Gastrocnemius medialis (tissue), 4 donors: ENCODE results near the gene PYGB. TPM values are rescaled to one million over a fixed set of nuclear protein-coding genes. Genes with fewer than 3 reads are reported as not detected.

ENCODE experiments used
- ATAC-seq, 2 donors: fragments of 150-250 bp; one replicate each; pipeline ENCODE4 v1.9.1; 2016
- DNase-seq, 2 donors: peaks; one replicate each; pipeline ENCODE4 v3.0.0-alpha.2; 2019
- H3K27ac ChIP-seq, 4 donors: fragments of 200-600 bp; sonication (generic); 1 replicate in 1 of 4; 2 replicates in 3 of 4; pipeline ENCODE4 v1.5.1; 2016 to 2018; ENCODE audit warnings: mild to moderate bottlenecking in 2 of 4, moderate library complexity in 1 of 4
- H3K27me3 ChIP-seq, 3 donors: fragments of 200-600 bp; sonication (generic) in 2 of 3; 1 replicate in 1 of 3; 2 replicates in 2 of 3; pipeline versions ENCODE4 v1.5.1 to v1.6.0; 2016 to 2019; ENCODE audit warnings: mild to moderate bottlenecking in 1 of 3, moderate library complexity in 1 of 3
- H3K36me3 ChIP-seq, 2 donors: fragments of 200-600 bp; sonication (generic) in 1 of 2; one replicate each; pipeline ENCODE4 v1.5.1; 2017 to 2018
- H3K4me1 ChIP-seq, 2 donors: fragments of 200-600 bp; sonication (generic) in 1 of 2; one replicate each; pipeline ENCODE4 v1.5.1; 2016 to 2017; ENCODE audit warnings: mild to moderate bottlenecking in 2 of 2
- H3K4me3 ChIP-seq, 4 donors: fragments of 200-600 bp; sonication (generic) in 3 of 4; 1 replicate in 1 of 4; 2 replicates in 3 of 4; pipeline ENCODE4 v1.5.1; 2016 to 2019; ENCODE audit warnings: mild to moderate bottlenecking in 2 of 4
- H3K9me3 ChIP-seq, 3 donors: fragments of 200-600 bp; sonication (generic) in 2 of 3; 1 replicate in 1 of 3; 2 replicates in 2 of 3; pipeline ENCODE4 v1.5.1; 2016 to 2019
- CTCF ChIP-seq, 5 experiments: fragments of 450-650 bp in 3 of 5; fragments of 200-600 bp in 2 of 5; sonication (generic) in 2 of 5; IDR thresholded peaks in 4 of 5; conservative IDR thresholded peaks in 1 of 5; 1 replicate in 4 of 5; 2 replicates in 1 of 5; pipeline ENCODE4 v1.5.1; 2016 to 2019; ENCODE audit warnings: antibody characterized with exemption in 5 of 5, mild to moderate bottlenecking in 3 of 5, moderate library complexity in 3 of 5
- POLR2A ChIP-seq, 2 donors: fragments of 450-650 bp; IDR thresholded peaks; one replicate each; pipeline ENCODE4 v1.6.1; 2017; ENCODE audit warnings: antibody characterized with exemption in 2 of 2, mild to moderate bottlenecking in 2 of 2, moderate library complexity in 2 of 2
- in situ Hi-C, 4 donors: fragments of 200-750 bp; cut with MboI; loops; one replicate each; pipeline versions ENCODE4 v1.15.0 to v1.8.0; 2017; ENCODE audit warnings: low sequenced_read_pairs in 4 of 4
- intact Hi-C: fragments of 100-400 bp; cut with DNase I; formaldehyde crosslinking; loops from one replicate; pipeline ENCODE4 v1.15.1; 2023; ENCODE audit warnings: low total_unique reads
- total RNA-seq, 4 donors: library from RNA; depleted of rRNA; stranded (reverse); fragments of >200 nt; gene quantifications; one replicate each; pipeline versions ENCODE4 v1.1.0 to v1.2.3, GENCODE V29; 2016

Gene PYGB
- total RNA-seq, 4 donors from 2014 or later: 13.6 to 50.7 (median 27.0) TPM

- no peak for ATAC-seq
- TF ChIP-seq POLR2A (IDR thresholded peaks at IDR 0.05): no peak
- TF ChIP-seq CTCF (IDR thresholded peaks at IDR 0.05 in 4 of 5, conservative IDR thresholded peaks at IDR 0.05 in 1 of 5): no peak
Observed at GRCh38 chr20:25283221-25283951, 35.5 kb downstream of the PYGB start.

GRCh38 chr20:25284131-25284601 lies 36.3 kb downstream of the PYGB start:
- TF ChIP-seq POLR2A (IDR thresholded peaks at IDR 0.05) (no peak), CTCF (IDR thresholded peaks at IDR 0.05 in 4 of 5, conservative IDR thresholded peaks at IDR 0.05 in 1 of 5) (no peak)
- DNase-seq: no peak
- ATAC-seq: no peak
- Histone ChIP-seq H3K27me3 (no peaks in the 10 kb centered on the region), H3K9me3 (no peaks in the 10 kb centered on the region), H3K36me3 (peaks cover 0 to 58% of the 10 kb centered on the region in 2 donors), H3K27ac (no peak overlapping the region), H3K4me1 (no peaks in the 10 kb centered on the region), H3K4me3 (no peak overlapping the region)
- in situ Hi-C loops (loop anchor here in 1 of 4 donors (25.0 kb wide), 2 partner anchors 97 to 297 kb away; partner anchors contain the start of genes APMAP and ENTPD6), intact Hi-C loops (no loop called here)

More at GRCh38 chr20:25283221-25283951, 35.5 kb downstream of the PYGB start:
- Histone ChIP-seq H3K27ac (no peak overlapping the region), H3K36me3 (peaks cover 0 to 58% of the 10 kb centered on the region in 2 donors), H3K4me3 (no peak overlapping the region), H3K4me1 (no peaks in the 10 kb centered on the region), H3K27me3 (no peaks in the 10 kb centered on the region), H3K9me3 (no peaks in the 10 kb centered on the region)
- in situ Hi-C loops: loop anchor here in 1 of 4 donors (25.0 kb wide), 2 partner anchors 96 to 296 kb away; partner anchors contain the start of genes APMAP and ENTPD6
- intact Hi-C loops: no loop called here
- DNase-seq: peak; percentile 1 to 10

GRCh38 chr20:25285091-25285647 lies 37.3 kb downstream of the PYGB start:
- H3K4me3 ChIP-seq: no peak overlapping the region
- no peaks in the 10 kb centered on the region for H3K27me3 ChIP-seq
- peaks cover 0 to 53% of the 10 kb centered on the region in 2 donors for H3K36me3 ChIP-seq
- DNase-seq: peak in 1 of 2 donors; percentile 19
- no peaks in the 10 kb centered on the region for H3K9me3 ChIP-seq
- TF ChIP-seq CTCF (IDR thresholded peaks at IDR 0.05 in 4 of 5, conservative IDR thresholded peaks at IDR 0.05 in 1 of 5) (no peak), POLR2A (IDR thresholded peaks at IDR 0.05) (no peak)
- in situ Hi-C loops: loop anchor here in 1 of 4 donors (25.0 kb wide), 2 partner anchors 98 to 298 kb away; partner anchors contain the start of genes APMAP and ENTPD6
- intact Hi-C loops: no loop called here
- no peaks in the 10 kb centered on the region for H3K4me1 ChIP-seq
- no peak for ATAC-seq
- H3K27ac ChIP-seq: no peak overlapping the region

GRCh38 chr20:25285856-25286798 lies 38.2 kb downstream of the PYGB start:
- H3K9me3 ChIP-seq: no peaks in the 10 kb centered on the region
- H3K4me1 ChIP-seq: no peaks in the 10 kb centered on the region
- H3K27me3 ChIP-seq: no peaks in the 10 kb centered on the region
- peak in 1 of 2 donors; percentile 9 for DNase-seq
- peaks cover 0 to 55% of the 10 kb centered on the region in 2 donors for H3K36me3 ChIP-seq
- no peak for TF ChIP-seq POLR2A (IDR thresholded peaks at IDR 0.05)
- no peak for TF ChIP-seq CTCF (IDR thresholded peaks at IDR 0.05 in 4 of 5, conservative IDR thresholded peaks at IDR 0.05 in 1 of 5)
- ATAC-seq: no peak
- H3K4me3 ChIP-seq: no peak overlapping the region
- intact Hi-C loops: no loop called here
- in situ Hi-C loops: loop anchor here in 1 of 4 donors (25.0 kb wide), 2 partner anchors 99 to 299 kb away; partner anchors contain the start of genes APMAP and ENTPD6
- H3K27ac ChIP-seq: no peak overlapping the region
